HG02943 (cell line): ENCODE data around the gene ST8SIA2.

Experiments used
- ATAC-seq: cut with Tn5 transposase; IDR thresholded peaks from one replicate; pipeline ENCODE4 v1.9.1; 2021; ENCODE audit warnings: mild to moderate bottlenecking, low read depth, moderate library complexity; ENCODE audit not compliant: unreplicated experiment

The ST8SIA2 gene, protein sequence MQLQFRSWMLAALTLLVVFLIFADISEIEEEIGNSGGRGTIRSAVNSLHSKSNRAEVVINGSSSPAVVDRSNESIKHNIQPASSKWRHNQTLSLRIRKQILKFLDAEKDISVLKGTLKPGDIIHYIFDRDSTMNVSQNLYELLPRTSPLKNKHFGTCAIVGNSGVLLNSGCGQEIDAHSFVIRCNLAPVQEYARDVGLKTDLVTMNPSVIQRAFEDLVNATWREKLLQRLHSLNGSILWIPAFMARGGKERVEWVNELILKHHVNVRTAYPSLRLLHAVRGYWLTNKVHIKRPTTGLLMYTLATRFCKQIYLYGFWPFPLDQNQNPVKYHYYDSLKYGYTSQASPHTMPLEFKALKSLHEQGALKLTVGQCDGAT

DNA sequence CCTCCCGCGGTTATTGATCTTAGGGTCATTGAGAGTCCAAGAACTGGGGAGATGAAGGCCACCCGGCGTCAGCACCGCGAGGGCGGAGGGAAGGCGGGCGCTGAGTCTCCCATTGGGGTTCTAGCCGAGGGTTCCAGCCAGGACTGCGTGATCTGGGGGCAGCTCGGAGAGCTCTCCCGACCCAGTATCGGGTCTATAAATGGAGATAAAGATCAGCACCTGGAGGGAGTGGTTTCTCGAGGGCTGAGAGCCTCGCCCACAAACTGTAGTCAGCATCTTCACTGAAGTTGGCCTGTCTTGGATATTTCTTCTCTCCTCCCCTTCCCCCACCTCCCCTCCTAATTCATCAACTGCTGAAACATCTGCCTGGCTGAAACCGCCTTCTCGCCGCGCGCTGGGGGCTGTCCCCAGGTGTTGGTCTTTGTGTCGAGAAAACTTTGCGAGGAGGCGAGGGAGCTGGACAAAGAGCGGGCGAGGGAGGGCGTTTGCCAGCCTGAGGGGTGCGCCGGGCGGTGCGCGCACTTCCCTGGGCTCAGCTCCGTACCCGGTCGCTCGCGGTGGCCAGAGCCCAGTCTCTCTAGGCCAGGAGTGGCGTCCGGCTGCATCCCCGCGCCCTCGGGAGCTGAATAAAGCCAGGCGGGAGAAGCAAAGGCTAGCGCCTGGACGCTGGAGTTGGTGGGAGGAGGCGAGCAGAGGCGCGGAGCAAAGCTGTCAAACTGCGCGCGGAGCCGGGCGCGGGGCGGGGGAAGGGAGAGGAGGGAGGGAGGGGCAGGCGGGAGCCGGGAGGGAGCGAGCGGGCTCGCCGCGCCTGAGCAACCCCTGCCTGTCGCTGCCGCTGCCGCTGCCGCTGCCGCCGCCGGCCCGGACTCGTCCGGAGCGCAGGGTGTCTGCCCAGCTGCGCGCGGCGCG, at the start of gene ST8SIA2:
Gene ST8SIA2, plus strand, starts transcription at position 811 of the 909 bp plus-strand sequence. CDS start 184 bp downstream, outside the sequence.
- no peak for ATAC-seq

DNA sequence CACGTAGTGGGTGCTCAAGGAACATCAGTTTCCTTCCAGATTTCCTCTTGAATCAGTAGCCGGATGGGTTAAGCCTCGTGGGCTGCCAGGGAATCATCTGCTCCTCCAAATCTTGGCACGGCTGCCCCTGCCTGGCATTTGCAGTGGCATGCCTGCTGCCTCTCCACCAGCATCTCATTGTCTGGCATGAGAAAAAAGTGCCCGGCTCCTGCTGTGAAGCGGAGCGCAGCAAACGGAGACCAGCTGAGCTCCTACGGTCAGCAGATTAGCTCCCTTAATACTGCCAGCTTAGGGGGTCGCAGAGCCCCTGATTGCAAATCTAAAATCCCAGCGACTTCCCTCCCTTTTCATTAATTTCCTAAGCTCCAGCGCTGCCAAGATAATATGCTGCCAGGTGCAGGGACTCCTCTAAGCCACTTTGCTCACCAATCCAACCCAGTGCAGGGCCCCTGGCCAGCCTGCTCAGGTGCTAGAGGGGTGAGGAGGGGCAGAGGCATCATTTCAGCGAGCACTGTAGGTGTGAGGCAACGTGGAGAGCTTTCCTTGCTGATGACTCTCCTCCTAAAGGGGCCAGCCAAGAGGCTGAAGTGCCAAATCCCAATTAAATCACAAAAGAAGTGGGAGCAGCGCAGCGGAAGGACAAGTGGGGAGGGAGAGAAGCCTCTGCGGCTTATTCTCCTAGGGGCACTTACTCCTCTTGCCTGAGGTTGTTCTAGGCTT, 49.6 kb upstream of the ST8SIA2 start:
- ATAC-seq: no peak

DNA sequence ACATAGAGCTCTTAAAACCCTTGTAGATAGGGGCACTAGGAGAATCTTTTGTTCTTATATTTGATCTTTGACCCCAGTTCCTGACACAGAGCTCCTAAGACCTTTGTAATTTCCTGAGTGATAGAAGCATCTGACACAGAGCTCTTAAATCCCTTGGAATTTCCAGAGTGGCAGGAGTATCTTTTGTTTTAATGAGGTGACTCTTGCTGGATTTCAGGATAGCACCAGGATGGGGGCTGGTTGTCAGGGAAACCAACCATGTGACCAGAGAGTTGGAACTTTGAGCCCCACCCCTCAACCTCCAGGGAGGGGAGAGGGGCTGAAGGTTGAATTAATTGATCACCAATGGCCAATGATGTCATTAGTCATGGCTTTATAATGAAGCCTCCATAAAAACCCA, 47.6 kb upstream of the ST8SIA2 start:
- ATAC-seq: no peak

DNA sequence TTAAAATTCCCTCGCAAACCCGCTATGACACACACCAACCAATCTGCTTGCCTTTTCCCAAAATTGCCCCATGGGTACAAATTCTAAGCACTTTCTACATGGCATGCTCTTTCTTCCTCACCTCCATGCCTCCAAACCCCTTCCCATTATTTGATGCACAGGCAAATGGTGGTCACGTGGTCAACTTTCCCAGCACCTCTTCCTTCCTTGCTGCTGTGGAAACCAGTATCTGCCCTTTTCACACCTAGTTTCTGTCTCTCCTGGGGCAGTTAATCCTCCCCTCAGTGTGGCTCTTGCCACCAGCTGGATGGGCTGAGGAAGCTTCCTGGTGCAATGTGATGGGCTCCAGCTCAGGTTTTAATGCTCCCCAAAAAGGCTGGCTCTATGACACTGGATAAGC, 38.4 kb upstream of the ST8SIA2 start:
- no peak for ATAC-seq

DNA sequence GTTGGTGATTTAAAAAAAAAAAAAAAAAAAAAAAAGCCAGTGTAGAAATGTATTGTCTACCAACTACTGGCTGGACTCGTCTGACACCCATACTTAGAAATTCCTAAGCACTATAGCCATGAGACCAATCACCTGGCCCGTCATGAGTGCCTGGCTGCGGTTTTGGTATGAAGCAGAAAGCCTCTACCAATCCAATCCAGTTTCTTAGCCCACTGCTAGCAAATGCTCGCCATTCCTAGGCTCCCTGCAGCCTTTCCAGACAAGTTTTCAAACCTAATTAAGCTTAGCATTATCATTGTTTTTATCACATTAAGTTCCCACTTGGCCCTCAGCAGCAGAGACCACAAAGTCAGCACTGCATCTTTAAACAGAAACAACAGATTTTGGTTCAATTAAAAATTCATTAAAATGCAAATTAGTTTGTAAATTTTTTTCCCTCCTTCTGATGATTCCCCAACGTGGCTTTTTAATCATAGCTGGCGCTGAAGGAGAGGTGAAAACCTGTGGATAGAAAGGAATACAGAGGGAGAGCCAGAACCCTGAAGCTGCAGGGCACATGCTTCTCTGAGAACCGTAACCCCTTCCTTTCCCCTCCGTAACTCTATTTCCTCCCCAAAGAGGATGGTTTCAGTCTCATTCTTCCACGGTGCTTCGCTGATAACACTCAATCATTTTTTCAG, 32.2 kb upstream of the ST8SIA2 start:
- ATAC-seq: no peak

DNA sequence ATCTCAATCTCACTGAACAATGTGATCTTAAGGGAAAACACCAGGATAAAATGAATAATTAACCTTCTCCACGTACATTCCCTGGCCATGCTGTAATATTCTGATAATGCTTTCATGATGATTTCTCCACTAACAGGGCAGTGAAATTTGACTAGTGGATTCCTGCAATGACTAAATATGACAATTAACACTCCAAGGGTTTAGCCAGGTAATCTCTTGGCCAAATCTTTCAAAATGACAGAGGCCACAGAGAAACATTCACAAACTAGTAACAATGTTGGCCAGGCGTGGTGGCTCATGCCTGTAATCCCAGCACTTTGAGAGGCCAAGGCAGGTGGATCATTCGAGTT, 31.7 kb upstream of the ST8SIA2 start:
- ATAC-seq: no peak

DNA sequence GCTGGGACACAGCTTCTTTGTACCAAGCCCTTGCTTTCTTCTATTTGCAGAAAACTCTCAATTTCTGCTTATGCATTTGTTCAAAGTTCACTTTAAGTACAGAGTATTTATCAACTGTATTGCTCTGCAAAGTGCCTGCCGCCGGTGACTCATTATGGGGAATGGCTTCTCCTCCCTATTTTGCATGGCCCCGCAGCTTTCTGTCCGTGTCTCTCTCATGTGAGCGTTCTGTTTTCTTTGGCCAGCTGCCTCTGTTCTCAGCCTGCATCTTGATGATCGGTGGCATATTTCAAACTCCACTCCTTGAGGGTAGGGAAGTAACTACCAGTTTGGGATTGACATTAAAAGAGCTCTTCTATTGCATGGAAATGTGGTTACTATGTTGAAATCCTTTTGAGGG, 28.6 kb upstream of the ST8SIA2 start:
- no peak for ATAC-seq

DNA sequence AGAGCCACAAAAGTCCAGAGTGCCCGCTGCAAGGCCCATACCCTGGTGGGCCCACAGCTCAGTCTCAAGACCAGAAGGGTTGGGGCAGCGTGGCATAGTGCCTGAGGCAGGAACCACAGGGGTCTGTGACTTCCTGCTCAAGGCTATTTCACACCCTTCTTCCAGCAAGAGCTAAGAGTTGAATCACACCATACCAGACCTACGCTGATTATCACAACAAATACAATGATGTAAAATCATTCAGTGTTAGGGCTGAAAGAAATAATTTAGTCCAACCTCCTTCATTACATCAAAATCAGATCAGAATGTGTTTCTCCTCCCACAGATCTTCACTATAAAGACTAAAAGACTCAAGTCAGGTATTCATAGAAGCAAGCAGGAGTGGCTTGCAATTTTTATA, 27.8 kb upstream of the ST8SIA2 start:
- ATAC-seq: no peak

DNA sequence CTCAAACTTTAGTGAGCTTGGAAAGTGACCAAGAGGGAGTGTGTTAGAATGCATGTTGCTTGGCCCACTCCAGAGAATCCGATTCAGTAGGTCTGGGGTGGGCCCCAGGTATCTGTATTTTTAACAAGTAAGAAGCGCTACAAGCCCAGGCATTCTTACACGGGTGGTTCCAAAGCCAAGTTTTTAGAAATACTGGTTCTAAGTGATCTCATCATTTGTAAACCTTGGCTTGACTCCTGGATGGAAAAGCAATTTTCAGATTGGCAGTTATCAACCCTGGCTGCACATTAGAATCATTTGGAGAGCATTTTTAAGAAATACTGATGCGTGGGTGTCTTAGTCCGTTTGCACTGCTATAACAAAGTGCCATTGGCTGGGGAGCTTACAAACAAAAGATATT, 27.3 kb upstream of the ST8SIA2 start:
- no peak for ATAC-seq

DNA sequence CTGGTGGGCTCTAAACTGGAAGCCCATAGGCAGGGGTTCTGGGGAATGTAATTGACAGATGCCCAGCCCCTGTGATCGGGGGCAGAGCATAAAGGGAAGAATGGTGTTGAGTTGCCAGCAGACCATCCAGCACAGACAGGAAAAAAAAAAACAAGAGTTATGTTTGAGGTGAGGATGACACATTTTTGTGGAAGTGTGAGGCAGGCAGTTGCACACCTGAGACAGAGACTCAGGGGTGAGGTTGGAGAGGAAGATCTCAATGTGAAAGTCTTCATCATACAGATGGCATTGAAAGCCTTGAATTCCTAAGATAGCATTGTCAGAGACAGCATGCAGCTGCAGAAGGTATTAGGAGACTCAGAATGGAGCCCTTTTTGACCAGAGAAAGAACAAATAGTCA, 18.6 kb upstream of the ST8SIA2 start:
- no peak for ATAC-seq

DNA sequence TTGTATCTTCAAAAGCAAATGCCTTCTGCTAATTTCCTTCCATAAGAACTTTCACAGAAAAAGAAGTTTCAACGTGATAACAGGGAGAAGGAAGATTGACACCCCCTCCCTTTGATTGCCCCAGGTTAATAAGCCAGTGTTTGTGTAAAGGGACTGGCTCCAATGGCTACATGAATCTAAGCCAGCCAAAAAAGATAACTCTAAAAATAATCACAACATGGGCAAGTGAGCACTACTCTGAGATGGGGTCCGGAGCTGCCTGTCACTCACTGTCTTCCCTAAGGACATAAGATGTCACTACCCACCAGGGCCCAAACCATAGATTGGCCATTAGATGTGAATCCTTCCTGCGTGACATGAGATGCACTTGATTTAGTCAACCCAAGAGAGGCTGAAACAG, 17.6 kb upstream of the ST8SIA2 start:
- ATAC-seq: no peak

DNA sequence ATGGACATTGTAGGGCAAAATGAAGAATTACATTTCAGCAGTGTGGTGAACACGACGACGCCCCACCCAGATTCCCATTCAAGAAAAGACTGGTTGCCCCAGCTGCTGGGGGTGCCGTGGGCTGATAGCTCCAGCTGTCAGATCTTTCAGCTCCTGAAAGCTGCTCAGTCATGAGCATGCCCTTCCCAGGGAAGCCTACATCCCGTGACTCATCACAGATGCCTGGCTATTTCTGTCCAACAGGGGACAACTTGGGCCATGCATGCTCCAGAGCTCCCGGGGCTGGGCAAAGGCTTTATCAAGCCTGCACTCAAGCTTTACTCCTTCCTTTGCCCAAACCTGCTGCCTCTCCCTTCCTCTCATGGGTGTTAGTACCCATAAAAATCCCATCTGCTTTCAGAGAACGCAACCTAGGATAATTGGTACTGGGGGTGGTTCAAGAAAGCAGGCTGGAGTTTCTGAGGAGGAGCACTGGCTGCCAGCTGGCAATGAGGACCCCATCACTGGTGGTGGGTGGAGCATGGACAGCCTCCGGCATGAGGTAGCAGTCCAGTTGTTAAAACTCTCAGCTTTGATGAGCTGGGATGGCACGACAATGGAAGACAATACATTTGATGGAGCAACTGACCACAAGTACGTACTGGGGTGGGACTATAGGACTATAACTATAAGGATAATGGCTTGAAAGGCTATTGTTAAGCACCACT, 16.4 kb upstream of the ST8SIA2 start:
- ATAC-seq: no peak

DNA sequence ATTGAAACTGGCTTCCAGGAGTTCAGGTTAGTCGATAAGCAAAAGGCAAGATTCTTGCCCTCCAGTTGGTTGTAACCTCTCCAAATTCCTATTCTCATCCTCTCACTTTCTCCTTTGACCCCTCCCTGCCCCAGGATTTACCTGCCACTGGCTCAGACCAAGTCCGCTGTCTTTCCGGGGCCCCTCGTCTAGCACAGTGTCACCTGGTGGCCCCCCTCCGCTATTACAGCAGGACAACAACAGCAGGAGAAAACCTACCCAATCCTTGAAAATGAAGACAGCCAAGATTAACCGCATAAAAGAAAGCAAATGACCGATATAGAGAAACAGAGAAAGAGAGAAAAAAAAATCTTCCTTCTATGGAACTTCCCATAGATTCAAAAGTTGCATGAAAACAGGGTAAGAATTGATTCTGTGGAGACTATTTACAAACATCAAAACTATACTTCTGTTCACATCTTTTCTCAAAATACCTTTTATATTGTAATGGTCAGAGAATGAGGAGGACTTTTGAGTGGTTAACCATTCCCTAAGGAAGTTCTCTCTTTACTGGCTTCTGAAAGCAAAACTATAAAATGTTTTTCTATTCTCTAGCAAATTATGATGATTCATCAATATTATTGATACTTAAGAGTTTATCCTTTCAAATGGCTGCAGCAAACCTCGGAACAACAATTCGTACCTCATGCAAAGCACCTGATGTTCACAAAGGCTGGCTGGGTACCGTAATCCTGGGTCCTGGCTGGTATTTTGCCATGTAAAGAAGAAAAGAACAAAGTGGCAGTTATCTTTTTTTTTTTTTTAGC, 10.0 kb upstream of the ST8SIA2 start:
- ATAC-seq: no peak

DNA sequence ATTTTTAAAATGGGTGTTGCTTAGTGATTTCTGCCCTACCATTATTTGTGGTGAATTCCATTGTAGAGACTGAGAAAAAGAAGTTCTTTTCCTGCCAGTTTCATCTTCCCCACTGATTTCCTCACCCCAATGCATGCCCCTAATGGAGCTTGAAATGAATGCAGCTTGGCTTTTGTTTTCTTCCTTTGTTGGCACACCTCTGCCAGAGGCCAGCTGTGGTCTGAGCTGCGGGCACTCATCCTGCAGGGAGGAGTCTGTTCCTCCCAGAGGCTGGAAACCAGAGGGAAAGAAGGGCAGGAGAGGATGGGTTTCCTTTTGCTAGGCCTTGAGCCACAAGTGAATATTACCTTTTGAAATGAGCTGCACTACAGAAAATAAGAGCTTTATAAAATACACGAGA, 9.3 kb upstream of the ST8SIA2 start:
- ATAC-seq: no peak

DNA sequence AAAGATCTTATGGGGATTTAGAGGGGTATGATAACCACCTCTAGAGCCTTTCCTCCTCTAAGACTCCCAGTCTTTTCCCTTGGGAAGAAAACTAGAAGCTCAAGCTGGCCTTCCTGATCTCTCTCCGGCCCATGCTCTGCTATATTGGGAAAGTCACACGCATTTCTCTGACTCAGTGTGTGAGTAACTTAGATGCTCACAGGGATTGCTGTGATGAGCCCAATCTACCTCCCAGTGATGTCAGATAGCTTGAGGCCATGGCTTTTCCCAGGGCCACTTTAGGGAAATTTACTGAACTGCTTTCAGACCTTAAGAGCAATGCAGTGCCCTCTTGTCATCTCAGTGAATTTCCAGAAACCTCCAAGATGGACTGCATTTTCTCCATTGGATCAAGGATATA, 8.6 kb upstream of the ST8SIA2 start:
- no peak for ATAC-seq

DNA sequence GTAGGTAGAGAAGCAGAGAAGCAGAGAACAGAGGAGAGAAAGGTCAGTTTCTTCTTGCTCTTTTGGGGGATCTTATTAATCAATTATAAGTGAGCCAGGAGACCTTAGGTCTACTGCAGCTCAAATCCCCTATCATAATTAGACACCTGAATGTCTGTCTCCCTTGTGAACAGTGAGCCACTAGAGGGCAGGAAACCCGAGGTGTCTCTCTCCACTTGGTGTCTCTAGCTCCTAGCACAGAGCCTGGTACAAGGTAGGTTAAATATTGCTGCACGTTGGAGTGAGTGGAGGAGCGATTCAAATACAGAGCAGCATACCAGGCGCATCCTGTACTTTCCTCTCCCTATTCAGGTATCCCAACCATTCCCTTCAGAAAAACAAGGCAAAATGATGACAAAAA, 2.0 kb upstream of the ST8SIA2 start:
- no peak for ATAC-seq

DNA sequence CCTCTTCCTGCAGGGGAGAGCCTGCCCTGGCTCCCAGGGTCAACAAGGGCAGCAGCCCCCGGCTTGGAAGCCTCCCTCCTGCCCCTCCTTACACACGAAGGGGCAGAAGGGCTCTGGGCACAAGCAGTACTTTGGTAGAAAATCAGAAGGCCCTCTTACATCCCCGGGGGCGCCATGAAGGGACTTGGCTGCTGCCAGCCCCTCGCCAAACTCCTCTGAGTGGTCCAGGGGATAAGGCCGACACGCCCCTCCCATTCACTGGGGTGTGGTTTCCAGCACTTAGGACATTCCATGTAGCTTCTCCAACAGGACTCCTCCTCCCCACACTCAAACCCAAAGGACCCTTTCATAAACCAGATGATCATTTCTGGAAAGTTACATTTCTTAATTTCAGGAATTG, 1.2 kb upstream of the ST8SIA2 start:
- no peak for ATAC-seq

DNA sequence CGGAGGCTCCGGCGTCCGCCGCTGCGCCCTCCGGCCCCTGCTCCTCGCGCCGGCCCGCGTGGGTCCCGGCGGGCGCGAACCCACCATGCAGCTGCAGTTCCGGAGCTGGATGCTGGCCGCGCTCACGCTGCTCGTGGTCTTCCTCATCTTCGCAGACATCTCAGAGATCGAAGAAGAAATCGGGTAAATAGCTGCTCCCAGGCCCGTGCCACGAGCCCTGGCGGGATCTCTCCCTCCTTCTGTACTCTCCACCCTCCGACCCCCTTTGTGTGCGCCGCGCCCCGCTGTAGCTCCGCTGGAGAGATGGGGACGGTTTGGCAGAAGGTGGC, 263 bp downstream of the ST8SIA2 start:
- ATAC-seq: no peak

DNA sequence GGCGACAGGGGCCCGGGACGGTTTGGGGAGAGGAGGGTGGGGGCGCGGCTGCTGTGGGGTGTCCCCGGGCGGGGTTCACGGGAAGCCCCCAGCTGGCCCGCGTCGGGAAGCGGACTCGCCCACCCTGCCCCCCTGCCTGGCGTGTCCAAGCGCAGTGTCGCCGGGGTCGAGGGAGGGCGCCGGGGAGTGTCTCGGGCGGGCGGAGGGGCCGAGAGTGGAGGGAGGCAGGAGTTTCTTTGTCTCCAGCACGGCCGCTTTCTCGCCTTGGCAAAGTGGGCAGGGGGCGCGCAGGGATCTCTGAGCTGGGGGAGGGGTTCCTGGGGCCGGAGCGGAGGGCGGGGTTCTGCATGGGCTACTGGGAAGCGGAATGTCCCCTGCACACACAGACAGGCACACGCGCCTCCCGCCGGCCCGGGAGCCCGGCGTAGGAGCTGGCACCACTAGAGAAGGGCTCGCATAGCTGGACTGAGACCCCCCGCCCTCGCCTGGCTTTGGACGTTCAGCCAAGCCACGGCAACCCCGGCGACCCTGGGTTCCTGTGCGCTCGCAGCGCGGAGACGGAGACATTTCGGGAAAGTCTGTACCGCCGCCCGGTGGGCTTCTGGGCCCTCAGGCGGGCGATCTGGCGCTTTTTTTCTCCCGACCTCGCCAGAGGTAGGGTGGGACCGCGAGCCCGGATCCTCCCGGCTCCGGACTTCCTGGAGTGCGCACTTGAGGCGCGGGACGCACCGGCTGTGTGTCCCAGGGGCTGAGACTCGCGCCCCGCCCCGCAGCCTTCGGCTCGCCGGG, 822 bp downstream of the ST8SIA2 start:
- no peak for ATAC-seq
